IPS-NIHi11 (cell line): ENCODE results near the gene ZNF169.
"Not testable (repeated sequence)": the region's sequence is repeated elsewhere in the genome, so short reads cannot be mapped to it uniquely, and the experiment has no call there.

Source experiments
- DNase-seq: peaks from one replicate; pipeline ENCODE4 v3.0.0; 2012; ENCODE audit warnings: mixed read lengths, low spot score

Gene ZNF169

GRCh38 chr9:94348754-94349153, 89.7 kb downstream of the ZNF169 start:
- not testable (repeated sequence) for DNase-seq
